ENCODE measurements around the gene ANTXR2.
A peak's percentile ranks its signal among the peaks of the same experiment; 100 is the strongest.
"Not testable (repeated sequence)": the region's sequence is repeated elsewhere in the genome, so short reads cannot be mapped to it uniquely, and the experiment has no call there.

The ANTXR2 gene

GRCh38 chr4:79906303-79906702 lies 166.7 kb downstream of the ANTXR2 start:
- no peak for DNase-seq

GRCh38 chr4:79905212-79905611 lies 167.8 kb downstream of the ANTXR2 start:
- no peak for DNase-seq

GRCh38 chr4:79904331-79904730 lies 168.7 kb downstream of the ANTXR2 start:
- no peak for DNase-seq

GRCh38 chr4:79900182-79900581 lies 172.8 kb downstream of the ANTXR2 start:
- DNase-seq = no peak

- no peak for DNase-seq
These were observed 173.5 kb downstream of the ANTXR2 start for GRCh38 chr4:79899481-79899880.

- DNase-seq = no peak
These were observed 175.0 kb downstream of the ANTXR2 start for GRCh38 chr4:79898055-79898454.

- DNase-seq = no peak
These were observed 175.9 kb downstream of the ANTXR2 start for GRCh38 chr4:79897174-79897573.

GRCh38 chr4:79893456-79893855 lies 179.6 kb downstream of the ANTXR2 start:
- DNase-seq = no peak

GRCh38 chr4:79889026-79889425 lies 184.0 kb downstream of the ANTXR2 start:
- not testable (repeated sequence) for DNase-seq

- DNase-seq = no peak
These were observed 186.5 kb downstream of the ANTXR2 start for GRCh38 chr4:79886557-79886956.

- no peak for DNase-seq
These were observed 187.0 kb downstream of the ANTXR2 start for GRCh38 chr4:79886021-79886420.

GRCh38 chr4:79883290-79883689 lies 189.7 kb downstream of the ANTXR2 start:
- DNase-seq = no peak

- no peak for DNase-seq
These were observed 190.2 kb downstream of the ANTXR2 start for GRCh38 chr4:79882806-79883205.

- no peak for DNase-seq
These were observed 191.6 kb downstream of the ANTXR2 start for GRCh38 chr4:79881407-79881806.

- no peak for DNase-seq
These were observed 195.5 kb downstream of the ANTXR2 start for GRCh38 chr4:79877511-79877910.

GRCh38 chr4:79875344-79875899 lies 197.6 kb downstream of the ANTXR2 start:
- DNase-seq = no peak

- peak in 1 of 2 experiments; percentile 1 for DNase-seq
These were observed 198.8 kb downstream of the ANTXR2 start for GRCh38 chr4:79874197-79874596.

- peak; percentile 13 to 66 for DNase-seq
These were observed 200.3 kb downstream of the ANTXR2 start for GRCh38 chr4:79872738-79873137.

- no peak for DNase-seq
These were observed 201.1 kb downstream of the ANTXR2 start for GRCh38 chr4:79871961-79872360.

GRCh38 chr4:79869597-79870237 lies 203.3 kb downstream of the ANTXR2 start:
- peak; percentile 37 to 81 for DNase-seq

- no peak for DNase-seq
These were observed 207.8 kb downstream of the ANTXR2 start for GRCh38 chr4:79865201-79865597.

GRCh38 chr4:79864500-79865200 lies 208.4 kb downstream of the ANTXR2 start:
- peak; percentile 46 to 71 for DNase-seq

- DNase-seq = peak; percentile 43 to 53
These were observed 209.7 kb downstream of the ANTXR2 start for GRCh38 chr4:79863333-79863732.

- peak; percentile 58 to 86 for DNase-seq
These were observed 210.2 kb downstream of the ANTXR2 start for GRCh38 chr4:79862821-79863220.

All from NCI-H524 (cell line).